Neutrophil (primary cell): ENCODE data around the gene ZNF771.
A peak's percentile ranks its signal among the peaks of the same experiment; 100 is the strongest.
"Not testable (repeated sequence)": the region's sequence is repeated elsewhere in the genome, so short reads cannot be mapped to it uniquely, and the experiment has no call there.

ENCODE experiments used
- H3K27ac ChIP-seq: fragments of 200-600 bp; sonication (generic); 2 replicates; pipeline ENCODE4 v1.5.1; 2016; ENCODE audit warnings: mild to moderate bottlenecking, moderate library complexity
- H3K27me3 ChIP-seq: fragments of 200-600 bp; sonication (generic); 2 replicates; pipeline ENCODE4 v1.6.0; 2016; ENCODE audit warnings: mild to moderate bottlenecking
- H3K36me3 ChIP-seq: fragments of 200-600 bp; sonication (generic); 2 replicates; pipeline ENCODE4 v1.5.1; 2017
- H3K4me1 ChIP-seq, 2 experiments: fragments of 200-600 bp in 1 of 2; sonication (generic) in 1 of 2; 1 replicate in 1 of 2; 2 replicates in 1 of 2; pipeline versions ENCODE4 v1.5.1 to v1.6.1; 2013 to 2016; ENCODE audit warnings: low read depth in 1 of 2, low read length in 1 of 2, mild to moderate bottlenecking in 1 of 2, moderate library complexity in 1 of 2; ENCODE audit not compliant: control insufficient read depth in 1 of 2, insufficient read depth in 1 of 2
- H3K4me3 ChIP-seq, 2 experiments: fragments of 200-600 bp in 1 of 2; sonication (generic) in 1 of 2; 1 replicate in 1 of 2; 2 replicates in 1 of 2; pipeline ENCODE4 v1.5.1; 2013 to 2016; ENCODE audit warnings: low read depth in 1 of 2, low read length in 1 of 2, mild to moderate bottlenecking in 1 of 2, moderate library complexity in 1 of 2
- H3K9me3 ChIP-seq: fragments of 200-600 bp; sonication (generic); 2 replicates; pipeline ENCODE4 v1.5.1; 2016
- TF ChIP-seq, protein P1 (sequence below): fragments of 200-600 bp; sonication (generic); IDR thresholded peaks from 2 replicates; pipeline ENCODE4 v1.5.1; 2016; ENCODE audit warnings: antibody characterized with exemption

The ZNF771 gene

DNA sequence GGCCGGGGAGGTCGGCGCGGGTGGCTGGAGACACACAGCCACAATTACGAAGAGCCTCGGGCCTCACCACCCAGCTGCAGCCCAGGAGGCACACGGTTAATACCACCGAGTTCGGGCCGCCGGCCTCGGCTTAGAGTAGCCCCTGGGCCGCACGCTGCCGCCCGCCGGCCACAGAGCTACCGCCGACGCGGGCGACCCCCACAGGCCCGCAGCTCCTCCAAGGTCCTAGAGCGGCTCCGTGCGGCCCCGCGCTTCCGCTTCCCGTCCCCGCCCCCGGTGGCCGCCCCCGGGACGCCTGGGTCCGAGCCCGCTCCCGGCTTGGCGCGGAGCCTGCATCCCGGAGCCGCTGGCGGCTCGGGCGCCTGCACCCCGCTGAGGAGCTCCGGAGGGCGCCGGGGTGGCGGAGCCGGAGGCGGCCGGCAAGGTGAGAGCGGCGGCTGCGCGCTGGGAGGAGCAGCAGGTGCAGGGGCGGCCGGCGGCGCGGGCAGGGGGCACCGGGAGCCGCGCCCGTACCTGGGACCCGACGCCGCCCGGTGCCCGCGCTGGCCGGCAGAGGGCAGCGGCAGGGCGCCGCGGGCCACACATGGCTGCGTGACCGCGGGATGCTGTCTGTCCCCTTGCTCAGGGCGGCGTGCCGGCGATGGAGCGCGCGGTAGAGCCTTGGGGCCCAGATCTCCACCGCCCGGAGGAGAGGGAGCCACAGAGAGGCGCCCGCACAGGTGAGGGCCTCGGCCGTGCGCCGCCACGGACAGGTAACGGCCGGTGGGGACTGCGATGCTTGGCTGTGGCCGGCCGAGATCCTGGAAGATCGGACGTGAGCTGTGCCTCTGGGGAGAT, 12.0 kb upstream of the ZNF771 start, which contains the start of gene ZNF48:
TSS of gene ZNF48 (plus strand) at position 266 of the 837 bp plus-strand sequence. CDS start at position 641, 375 bp downstream.
- H3K36me3 ChIP-seq, result no peaks in the 10 kb centered on the region
- peaks cover 32% of the 10 kb centered on the region for H3K27me3 ChIP-seq
- TF ChIP-seq, protein P1, sequence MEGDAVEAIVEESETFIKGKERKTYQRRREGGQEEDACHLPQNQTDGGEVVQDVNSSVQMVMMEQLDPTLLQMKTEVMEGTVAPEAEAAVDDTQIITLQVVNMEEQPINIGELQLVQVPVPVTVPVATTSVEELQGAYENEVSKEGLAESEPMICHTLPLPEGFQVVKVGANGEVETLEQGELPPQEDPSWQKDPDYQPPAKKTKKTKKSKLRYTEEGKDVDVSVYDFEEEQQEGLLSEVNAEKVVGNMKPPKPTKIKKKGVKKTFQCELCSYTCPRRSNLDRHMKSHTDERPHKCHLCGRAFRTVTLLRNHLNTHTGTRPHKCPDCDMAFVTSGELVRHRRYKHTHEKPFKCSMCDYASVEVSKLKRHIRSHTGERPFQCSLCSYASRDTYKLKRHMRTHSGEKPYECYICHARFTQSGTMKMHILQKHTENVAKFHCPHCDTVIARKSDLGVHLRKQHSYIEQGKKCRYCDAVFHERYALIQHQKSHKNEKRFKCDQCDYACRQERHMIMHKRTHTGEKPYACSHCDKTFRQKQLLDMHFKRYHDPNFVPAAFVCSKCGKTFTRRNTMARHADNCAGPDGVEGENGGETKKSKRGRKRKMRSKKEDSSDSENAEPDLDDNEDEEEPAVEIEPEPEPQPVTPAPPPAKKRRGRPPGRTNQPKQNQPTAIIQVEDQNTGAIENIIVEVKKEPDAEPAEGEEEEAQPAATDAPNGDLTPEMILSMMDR, result peak; percentile 65
- peak within 1 kb of the TSS; percentile 41 for H3K27ac ChIP-seq
- H3K4me1 ChIP-seq, result peaks cover 19 to 50% of the 10 kb centered on the region in 2 experiments
- H3K9me3 ChIP-seq, result no peaks in the 10 kb centered on the region
- peak within 1 kb of the TSS; percentile 63 to 70 for H3K4me3 ChIP-seq

DNA sequence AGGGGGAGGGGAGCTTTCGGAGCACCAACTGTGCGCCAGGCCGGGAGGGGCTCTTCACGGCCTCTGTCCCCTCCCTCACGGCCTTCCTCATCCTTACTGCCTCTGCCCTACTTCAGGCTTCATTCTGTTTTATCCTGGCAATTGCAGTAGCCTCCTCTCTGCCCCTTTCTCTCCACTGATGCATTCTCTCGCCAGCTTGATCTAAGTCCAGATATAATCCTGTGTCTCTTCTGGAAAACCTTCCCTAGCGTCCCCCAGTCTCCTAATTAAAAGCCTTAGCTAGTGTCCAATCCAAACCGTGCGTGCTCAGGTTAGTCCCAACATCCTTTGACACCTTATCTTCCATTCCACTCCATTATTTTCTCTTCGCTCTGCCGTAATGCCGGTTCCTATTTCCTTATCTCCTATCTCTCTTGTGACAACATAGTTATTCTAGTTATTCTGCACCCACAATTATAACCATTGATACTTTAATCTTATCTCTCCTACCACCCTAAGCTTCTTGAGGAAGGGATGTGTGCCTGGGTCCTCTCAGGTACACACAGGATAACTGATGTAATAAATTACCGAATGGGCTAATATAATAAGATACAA, 11.3 kb upstream of the ZNF771 start:
- H3K36me3 ChIP-seq, result no peaks in the 10 kb centered on the region
- TF ChIP-seq, protein P1, result no peak
- H3K9me3 ChIP-seq, result no peaks in the 10 kb centered on the region
- peak overlapping the region; percentile 63 to 70 for H3K4me3 ChIP-seq
- peaks cover 26 to 55% of the 10 kb centered on the region in 2 experiments for H3K4me1 ChIP-seq
- peak overlapping the region; percentile 41 for H3K27ac ChIP-seq
- H3K27me3 ChIP-seq, result peaks cover 36% of the 10 kb centered on the region

DNA sequence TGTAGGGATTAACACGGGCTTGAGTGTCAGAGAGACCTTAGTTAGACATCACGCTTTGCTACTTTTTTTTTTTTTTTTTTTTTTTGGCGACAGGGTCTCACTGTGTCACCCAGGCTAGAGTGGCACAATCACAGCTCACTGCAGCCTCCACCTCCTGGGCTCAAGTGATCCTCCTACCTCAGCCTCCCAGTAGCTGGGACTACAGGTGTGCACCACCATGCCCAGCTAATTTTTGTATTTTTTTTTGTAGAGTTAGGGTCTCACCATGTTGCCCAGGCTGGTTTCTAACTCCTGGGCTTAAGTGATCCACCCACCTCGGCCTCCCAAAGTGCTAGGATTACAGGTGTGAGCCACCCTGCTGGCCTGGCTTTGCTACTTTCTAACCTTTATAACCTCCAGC, 10.8 kb upstream of the ZNF771 start:
- H3K4me3 ChIP-seq, result not testable (repeated sequence)

DNA sequence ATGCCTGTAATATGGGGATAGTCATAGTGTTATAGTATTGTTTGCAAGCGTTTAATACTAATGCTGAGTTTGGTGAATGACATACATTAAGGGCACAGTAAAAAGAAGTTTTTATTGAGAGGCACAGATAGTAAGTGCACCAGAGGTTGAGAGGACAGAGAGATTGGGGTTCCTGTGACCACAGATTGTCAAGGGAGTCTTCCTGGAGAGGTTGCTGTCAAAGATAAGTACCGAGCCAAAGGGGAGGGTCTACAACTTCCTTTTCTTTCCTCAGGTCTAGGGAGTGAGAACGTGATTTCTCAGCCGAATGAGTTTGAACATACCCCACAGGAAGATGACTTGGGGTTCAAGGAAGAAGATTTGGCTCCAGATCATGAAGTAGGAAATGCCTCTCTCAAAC, 10.3 kb upstream of the ZNF771 start:
- H3K27ac ChIP-seq, result no peak overlapping the region
- H3K27me3 ChIP-seq, result peaks cover 36% of the 10 kb centered on the region
- H3K4me1 ChIP-seq, result peaks cover 26 to 55% of the 10 kb centered on the region in 2 experiments
- H3K4me3 ChIP-seq, result no peak overlapping the region
- H3K9me3 ChIP-seq, result no peaks in the 10 kb centered on the region
- TF ChIP-seq, protein P1, result no peak
- no peaks in the 10 kb centered on the region for H3K36me3 ChIP-seq

More for the DNA sequence above, 10.8 kb upstream of the ZNF771 start:
- H3K27ac ChIP-seq, H3K36me3 ChIP-seq, H3K9me3 ChIP-seq: not testable (repeated sequence)
- Histone ChIP-seq H3K27me3 (peaks cover 36% of the 10 kb centered on the region), H3K4me1 (peaks cover 26 to 55% of the 10 kb centered on the region in 2 experiments)

DNA sequence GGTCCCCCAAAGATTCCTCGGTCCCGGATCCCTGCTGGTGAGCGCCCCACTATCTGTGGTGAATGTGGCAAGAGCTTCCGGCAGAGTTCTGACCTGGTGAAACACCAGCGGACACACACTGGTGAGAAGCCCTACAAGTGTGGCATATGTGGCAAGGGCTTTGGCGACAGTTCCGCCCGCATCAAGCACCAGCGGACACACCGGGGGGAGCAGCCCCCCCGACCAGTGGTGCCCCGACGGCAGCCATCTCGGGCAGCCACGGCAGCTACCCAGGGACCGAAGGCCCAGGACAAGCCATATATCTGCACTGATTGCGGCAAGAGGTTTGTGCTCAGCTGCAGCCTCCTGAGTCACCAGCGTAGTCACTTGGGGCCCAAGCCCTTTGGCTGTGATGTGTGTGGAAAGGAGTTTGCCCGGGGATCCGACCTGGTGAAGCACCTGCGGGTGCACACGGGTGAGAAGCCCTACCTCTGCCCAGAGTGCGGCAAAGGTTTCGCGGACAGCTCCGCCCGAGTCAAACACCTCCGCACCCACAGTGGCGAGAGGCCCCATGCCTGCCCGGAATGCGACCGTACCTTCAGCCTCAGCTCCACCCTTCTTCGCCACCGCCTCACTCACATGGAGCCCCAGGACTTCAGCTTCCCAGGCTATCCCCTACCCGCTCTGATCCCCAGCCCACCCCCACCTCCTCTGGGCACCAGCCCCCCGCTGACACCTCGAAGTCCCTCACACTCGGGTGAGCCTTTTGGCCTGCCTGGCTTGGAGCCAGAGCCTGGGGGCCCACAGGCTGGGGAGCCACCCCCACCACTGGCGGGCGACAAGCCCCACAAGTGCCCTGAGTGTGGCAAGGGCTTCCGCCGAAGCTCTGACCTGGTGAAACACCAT, 9.4 kb upstream of the ZNF771 start:
- TF ChIP-seq, protein P1, result no peak
- peaks cover 36% of the 10 kb centered on the region for H3K27me3 ChIP-seq
- H3K27ac ChIP-seq, result no peak overlapping the region
- H3K4me3 ChIP-seq, result no peak overlapping the region
- no peaks in the 10 kb centered on the region for H3K9me3 ChIP-seq
- no peaks in the 10 kb centered on the region for H3K36me3 ChIP-seq
- peaks cover 31 to 61% of the 10 kb centered on the region in 2 experiments for H3K4me1 ChIP-seq
